ENCODE data around the gene SDK2.

DNA sequence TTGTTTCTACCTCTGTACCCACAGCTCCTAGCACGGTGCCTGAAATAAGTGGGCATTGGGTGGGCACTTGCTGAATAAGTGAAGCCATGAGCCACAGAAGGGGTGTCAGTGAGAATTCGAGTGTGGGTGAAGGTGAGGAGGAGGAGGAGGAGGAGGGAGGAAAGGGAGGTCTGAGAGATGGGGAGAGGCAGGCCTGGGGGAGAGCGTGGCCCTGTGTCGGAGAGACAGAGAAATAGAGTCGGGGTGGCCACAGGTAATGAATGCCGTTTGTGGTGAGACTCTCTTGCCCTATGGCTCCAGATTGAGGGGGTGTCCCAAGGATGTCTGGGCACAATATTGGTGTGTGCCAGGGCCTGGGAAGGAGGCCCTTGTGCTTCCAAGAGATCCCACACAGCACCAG, 49.2 kb downstream of the SDK2 start:
- TF ChIP-seq, protein P1, sequence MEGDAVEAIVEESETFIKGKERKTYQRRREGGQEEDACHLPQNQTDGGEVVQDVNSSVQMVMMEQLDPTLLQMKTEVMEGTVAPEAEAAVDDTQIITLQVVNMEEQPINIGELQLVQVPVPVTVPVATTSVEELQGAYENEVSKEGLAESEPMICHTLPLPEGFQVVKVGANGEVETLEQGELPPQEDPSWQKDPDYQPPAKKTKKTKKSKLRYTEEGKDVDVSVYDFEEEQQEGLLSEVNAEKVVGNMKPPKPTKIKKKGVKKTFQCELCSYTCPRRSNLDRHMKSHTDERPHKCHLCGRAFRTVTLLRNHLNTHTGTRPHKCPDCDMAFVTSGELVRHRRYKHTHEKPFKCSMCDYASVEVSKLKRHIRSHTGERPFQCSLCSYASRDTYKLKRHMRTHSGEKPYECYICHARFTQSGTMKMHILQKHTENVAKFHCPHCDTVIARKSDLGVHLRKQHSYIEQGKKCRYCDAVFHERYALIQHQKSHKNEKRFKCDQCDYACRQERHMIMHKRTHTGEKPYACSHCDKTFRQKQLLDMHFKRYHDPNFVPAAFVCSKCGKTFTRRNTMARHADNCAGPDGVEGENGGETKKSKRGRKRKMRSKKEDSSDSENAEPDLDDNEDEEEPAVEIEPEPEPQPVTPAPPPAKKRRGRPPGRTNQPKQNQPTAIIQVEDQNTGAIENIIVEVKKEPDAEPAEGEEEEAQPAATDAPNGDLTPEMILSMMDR (IDR thresholded peaks at IDR 0.05), result no peak
- TF ChIP-seq POLR2A (IDR thresholded peaks at IDR 0.05), result no peak
